H1 (cell line): ENCODE results near the gene INAVA. TPM values are rescaled to one million over a fixed set of nuclear protein-coding genes. Genes with fewer than 3 reads are reported as not detected.

Source experiments
- CTCF ChIA-PET: fragments of 300-600 bp; sonication (Branson Sonifier 250); formaldehyde crosslinking; loops from one replicate; lab custom pipeline; 2021; ENCODE audit not compliant: partially characterized antibody; lab: Charles Lee
- POLR2A ChIA-PET: fragments of 300-600 bp; sonication (Branson Sonifier 250); formaldehyde crosslinking; loops from one replicate; lab custom pipeline; 2021; ENCODE audit warnings: inconsistent platforms; ENCODE audit not compliant: partially characterized antibody; lab: Charles Lee
- DNase-seq, 2 experiments: peaks; one replicate each; pipeline versions ENCODE4 v3.0.0 to v3.0.0-alpha.2; 2010 to 2022; ENCODE audit warnings: low spot score in 2 of 2, low read depth in 1 of 2, mixed read lengths in 1 of 2
- FAIRE-seq: peaks from 2 replicates; lab custom pipeline; 2011; peaks lifted over from hg19 to GRCh38; lab: Jason Lieb, UNC
- H2AFZ ChIP-seq: 2 replicates; pipeline ENCODE4 v1.8.1; 2012; ENCODE audit warnings: low read length, inconsistent platforms
- H2AK5ac ChIP-seq: 2 replicates; pipeline ENCODE4 v1.6.1; 2013; ENCODE audit warnings: low read depth, low read length
- H2BK120ac ChIP-seq: replicated peaks from 2 replicates; pipeline ENCODE3; 2013; ENCODE audit warnings: low read depth, low read length, inconsistent platforms
- H2BK12ac ChIP-seq: 2 replicates; pipeline ENCODE4 v1.6.1; 2013; ENCODE audit warnings: low read depth, low read length
- H2BK15ac ChIP-seq: 2 replicates; pipeline ENCODE4 v1.6.1; 2013; ENCODE audit warnings: low read length
- H2BK20ac ChIP-seq: 2 replicates; pipeline ENCODE4 v1.6.1; 2013; ENCODE audit warnings: low read length
- H2BK5ac ChIP-seq: 2 replicates; pipeline ENCODE4 v1.6.1; 2013; ENCODE audit warnings: low read depth, low read length
- H3K14ac ChIP-seq: 2 replicates; pipeline ENCODE4 v1.6.1; 2013; ENCODE audit warnings: inconsistent platforms; ENCODE audit not compliant: insufficient read length
- H3K18ac ChIP-seq: 2 replicates; pipeline ENCODE4 v1.6.1; 2013; ENCODE audit warnings: low read length; ENCODE audit errors: extremely low read depth
- H3K23ac ChIP-seq: 2 replicates; pipeline ENCODE4 v1.6.1; 2013; ENCODE audit warnings: inconsistent platforms; ENCODE audit not compliant: insufficient read length
- H3K23me2 ChIP-seq: 2 replicates; pipeline ENCODE4 v1.6.1; 2013; ENCODE audit warnings: low read depth, low read length
- H3K27ac ChIP-seq: 2 replicates; pipeline ENCODE4 v1.6.1; 2011; ENCODE audit warnings: low read depth, low read length, inconsistent platforms
- H3K27me3 ChIP-seq, 4 experiments: replicated peaks in 1 of 4; 1 replicate in 1 of 4; 2 replicates in 3 of 4; pipeline versions ENCODE4 v1.6.1 to v1.8.1; 2011 to 2013; ENCODE audit warnings: low read length in 3 of 4, mild to moderate bottlenecking in 3 of 4, inconsistent platforms in 2 of 4, mixed read lengths in 2 of 4, moderate library complexity in 1 of 4; ENCODE audit not compliant: control insufficient read depth in 3 of 4, insufficient read depth in 3 of 4; ENCODE audit errors: extremely low read depth in 1 of 4
- H3K36me3 ChIP-seq, 4 experiments: 2 replicates each; pipeline versions ENCODE4 v1.6.1 to v1.8.1; 2011 to 2013; ENCODE audit warnings: mild to moderate bottlenecking in 4 of 4, low read length in 3 of 4, moderate library complexity in 2 of 4, control low read depth in 1 of 4, inconsistent platforms in 1 of 4; ENCODE audit not compliant: insufficient read depth in 4 of 4, control insufficient read depth in 2 of 4
- H3K4ac ChIP-seq: replicated peaks from 2 replicates; pipeline ENCODE3; 2013; ENCODE audit warnings: low read length, low read depth, mixed read lengths, inconsistent platforms; ENCODE audit not compliant: insufficient read length
- H3K4me1 ChIP-seq, 4 experiments: replicated peaks in 1 of 4; 1 replicate in 1 of 4; 2 replicates in 3 of 4; pipeline versions ENCODE4 v1.6.1 to v1.8.1; 2011 to 2013; ENCODE audit warnings: low read length in 3 of 4, inconsistent platforms in 2 of 4, mixed read lengths in 1 of 4; ENCODE audit not compliant: insufficient read depth in 4 of 4, control insufficient read depth in 3 of 4
- H3K4me2 ChIP-seq, 2 experiments: 2 replicates each; pipeline versions ENCODE4 v1.6.1 to v1.8.1; 2011 to 2013; ENCODE audit warnings: low read depth in 2 of 2, low read length in 2 of 2, control low read depth in 1 of 2, inconsistent platforms in 1 of 2, mild to moderate bottlenecking in 1 of 2; ENCODE audit not compliant: insufficient read depth in 1 of 2
- H3K4me3 ChIP-seq, 4 experiments: fragments of 200-600, 300-600 bp in 1 of 4; sonication (generic), shearing (Covaris generic), sonication (Bioruptor Twin) in 1 of 4; 2 replicates each; pipeline versions ENCODE4 v1.5.1 to v1.8.1; 2011 to 2016; ENCODE audit warnings: low read length in 4 of 4, low read depth in 3 of 4, control low read depth in 2 of 4, inconsistent platforms in 2 of 4, mild to moderate bottlenecking in 2 of 4, mixed read lengths in 1 of 4, moderate library complexity in 1 of 4; ENCODE audit not compliant: insufficient read depth in 2 of 4; ENCODE audit errors: extremely low read depth in 1 of 4
- H3K56ac ChIP-seq: replicated peaks from 2 replicates; pipeline ENCODE3; 2013; ENCODE audit warnings: low read depth, mild to moderate bottlenecking, mixed read lengths, low read length, inconsistent platforms; ENCODE audit not compliant: insufficient read length
- H3K79me1 ChIP-seq: 2 replicates; pipeline ENCODE4 v1.6.1; 2013; ENCODE audit warnings: low read depth, low read length, control low read depth
- H3K79me2 ChIP-seq, 2 experiments: 2 replicates each; pipeline versions ENCODE4 v1.6.1 to v1.8.1; 2012 to 2013; ENCODE audit warnings: low read length in 2 of 2, mild to moderate bottlenecking in 2 of 2, inconsistent platforms in 1 of 2; ENCODE audit not compliant: insufficient read depth in 2 of 2, control insufficient read depth in 1 of 2
- H3K9ac ChIP-seq, 4 experiments: replicated peaks in 1 of 4; 1 replicate in 1 of 4; 2 replicates in 3 of 4; pipeline versions ENCODE4 v1.6.1 to v1.8.1; 2011 to 2013; ENCODE audit warnings: low read depth in 3 of 4, low read length in 3 of 4, control low read depth in 2 of 4, mild to moderate bottlenecking in 2 of 4, moderate library complexity in 2 of 4, inconsistent platforms in 1 of 4; ENCODE audit errors: extremely low read depth in 1 of 4
- H3K9me3 ChIP-seq, 2 experiments: 2 replicates each; pipeline versions ENCODE4 v1.6.1 to v1.8.1; 2012 to 2013; ENCODE audit warnings: mild to moderate bottlenecking in 2 of 2, moderate library complexity in 2 of 2, control low read depth in 1 of 2, inconsistent platforms in 1 of 2, low read depth in 1 of 2, low read length in 1 of 2, mixed read lengths in 1 of 2; ENCODE audit not compliant: insufficient read depth in 2 of 2
- H4K20me1 ChIP-seq, 2 experiments: replicated peaks in 1 of 2; 2 replicates each; pipeline versions ENCODE3 to v1.8.1; 2011 to 2013; ENCODE audit warnings: inconsistent platforms in 2 of 2, low read length in 2 of 2, mild to moderate bottlenecking in 1 of 2; ENCODE audit not compliant: insufficient read depth in 2 of 2, control insufficient read depth in 1 of 2
- H4K5ac ChIP-seq: 2 replicates; pipeline ENCODE4 v1.6.1; 2013; ENCODE audit warnings: low read length, low read depth, mixed read lengths, inconsistent platforms; ENCODE audit not compliant: insufficient read length
- H4K8ac ChIP-seq: 2 replicates; pipeline ENCODE4 v1.8.0; 2013; ENCODE audit warnings: mild to moderate bottlenecking, moderate library complexity, low read length, inconsistent platforms; ENCODE audit not compliant: insufficient read depth; ENCODE audit errors: extremely low read depth
- H4K91ac ChIP-seq: replicated peaks from 2 replicates; pipeline ENCODE3; 2013; ENCODE audit warnings: low read length, mixed read lengths, inconsistent platforms; ENCODE audit not compliant: insufficient read length
- CHD1 ChIP-seq: IDR thresholded peaks from 2 replicates; pipeline ENCODE4 v1.6.1; 2012; ENCODE audit warnings: low read depth, low read length, improper control_type of control experiment
- EGR1 ChIP-seq: IDR thresholded peaks from 2 replicates; pipeline ENCODE4 v1.6.1; 2011; ENCODE audit warnings: low read depth, low read length, borderline replicate concordance
- EP300 ChIP-seq, 2 experiments: IDR thresholded peaks; 1 replicate in 1 of 2; 2 replicates in 1 of 2; pipeline ENCODE4 v1.6.1; 2011 to 2012; ENCODE audit warnings: low read depth in 2 of 2, low read length in 2 of 2, mild to moderate bottlenecking in 2 of 2, borderline replicate concordance in 1 of 2, inconsistent platforms in 1 of 2, moderate library complexity in 1 of 2
- NRF1 ChIP-seq: IDR thresholded peaks from 2 replicates; pipeline ENCODE4 v1.6.1; 2011; ENCODE audit warnings: mild to moderate bottlenecking, low read depth, low read length, improper control_type of control experiment
- RAD21 ChIP-seq, 2 experiments: IDR thresholded peaks in 1 of 2; conservative IDR thresholded peaks in 1 of 2; 2 replicates each; pipeline ENCODE4 v1.6.1; 2011; ENCODE audit warnings: low read depth in 2 of 2, low read length in 2 of 2, improper control_type of control experiment in 1 of 2, inconsistent platforms in 1 of 2, mild to moderate bottlenecking in 1 of 2, moderate library complexity in 1 of 2
- RBBP5 ChIP-seq: IDR thresholded peaks from 2 replicates; pipeline ENCODE4 v1.7.1; 2012; ENCODE audit warnings: low read depth, mild to moderate bottlenecking, inconsistent platforms, low read length, moderate library complexity, borderline replicate concordance
- WGBS, 2 experiments: shearing (Covaris generic) in 1 of 2; methylation state at CpG; one replicate each; pipeline versions ENCODE4 v1.1.6 to v1.1.7; 2013 to 2015; ENCODE audit warnings: low lambda C conversion rate in 2 of 2, mixed read lengths in 2 of 2, inconsistent platforms in 1 of 2, low coverage in 1 of 2, missing lambda C conversion rate in 1 of 2; ENCODE audit not compliant: insufficient replicate concordance in 2 of 2, insufficient coverage in 1 of 2, insufficient read length in 1 of 2; ENCODE audit errors: extremely low coverage in 1 of 2, missing lambda C conversion rate in 1 of 2; 5-methylcytosine and 5-hydroxymethylcytosine counted together
- polyA plus RNA-seq, 7 experiments: library from polyadenylated mRNA; depleted of rRNA in 3 of 7; stranded (reverse) in 5 of 7; unstranded in 2 of 7; fragments of >200 nt in 5 of 7; fragments of 200-250 nt in 2 of 7; gene quantifications; 1 replicate in 5 of 7; 2 replicates in 1 of 7; 4 replicates in 1 of 7; pipeline versions ENCODE4 v1.2.1 to v1.2.3, GENCODE V29; 2011 to 2013; ENCODE audit warnings: missing spikeins in 2 of 7, mixed read lengths in 2 of 7
- total RNA-seq: library from RNA; stranded (reverse); fragmentation: NEBNext Ultra II Directional; extraction: Animal tissue kit (Norgen Biotek cat#: 25700); gene quantifications from 2 replicates; pipeline ENCODE4 v1.2.1, GENCODE V29; 2021
- TF ChIP-seq, protein P1 (sequence below), 3 experiments: IDR thresholded peaks; 1 replicate in 2 of 3; 2 replicates in 1 of 3; pipeline versions ENCODE4 v1.5.1 to v1.6.1; 2011; ENCODE audit warnings: low read length in 3 of 3, mild to moderate bottlenecking in 3 of 3, inconsistent platforms in 2 of 3, low read depth in 1 of 3, moderate library complexity in 1 of 3; ENCODE audit not compliant: insufficient read depth in 1 of 3; ENCODE audit errors: control extremely low read depth in 1 of 3
- TF ChIP-seq, protein P2 (sequence below): IDR thresholded peaks from 2 replicates; pipeline ENCODE4 v1.6.1; 2012; ENCODE audit warnings: low read length, inconsistent platforms

The INAVA gene
- total and polyA plus RNA-seq, 2 of the 8 experiments (the other 6 are each of a cell fraction or from before 2014, with no cell fraction given), result 46.8 to 49.3 TPM

DNA sequence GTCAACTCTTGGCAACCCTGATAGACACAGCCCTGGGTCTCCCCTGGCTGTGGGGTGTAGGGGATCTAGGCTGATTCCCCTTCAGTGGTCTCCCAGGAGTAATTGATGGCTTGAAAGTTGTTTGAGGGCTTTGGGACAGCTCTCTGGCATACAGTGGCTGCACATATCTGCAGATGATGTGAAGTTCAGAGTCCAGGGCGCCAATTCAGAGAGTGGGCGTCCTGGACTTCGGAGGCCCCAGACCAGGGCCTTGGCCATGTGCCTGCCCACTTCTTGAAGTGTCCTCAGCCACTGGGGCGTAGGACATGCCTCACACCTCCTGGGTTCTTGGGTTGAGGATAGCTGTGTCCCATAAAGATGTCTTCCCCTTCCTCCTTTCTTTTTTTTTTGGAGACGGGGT lies 2.6 kb downstream of the INAVA start:
- Histone ChIP-seq H2BK20ac (no peak overlapping the region), H3K18ac (no peak overlapping the region), H3K56ac (no peak overlapping the region), H3K4me1 (peaks cover 13 to 39% (median 30%) of the 10 kb centered on the region in 4 experiments), H4K5ac (no peak overlapping the region), H2BK15ac (no peak overlapping the region; the same call in 1 of the 2 replicates), H4K8ac (no peak overlapping the region; the same call in 1 of the 2 replicates), H3K9ac (no peak overlapping the region), H2BK120ac (no peak overlapping the region), H3K23ac (no peak overlapping the region), H3K4me3 (no peak overlapping the region), H3K79me1 (peaks cover 25% of the 10 kb centered on the region), H3K14ac (no peak overlapping the region), H2AFZ (no peak overlapping the region), H3K79me2 (peaks cover 3 to 56% of the 10 kb centered on the region in 2 experiments), H3K4me2 (no peak overlapping the region), H3K36me3 (peaks cover 7 to 44% (median 28%) of the 10 kb centered on the region in 4 experiments; a peak in 7 of 8 replicates), H2BK5ac (peak overlapping the region; percentile 52; the same call in 1 of the 2 replicates), H3K9me3 (no peaks in the 10 kb centered on the region), H4K91ac (no peak overlapping the region), H2AK5ac (no peak overlapping the region), H3K27ac (no peak overlapping the region), H3K23me2 (peaks cover 2% of the 10 kb centered on the region), H3K27me3 (no peaks in the 10 kb centered on the region), H4K20me1 (peaks cover 9 to 17% of the 10 kb centered on the region in 2 experiments), H3K4ac (no peak overlapping the region), H2BK12ac (no peak overlapping the region)
- 81% methylated on average over 5 of the region's 5 CpGs; no CpG with 5 or more reads in 1 of the 2 experiments for WGBS, 2 experiments
- POLR2A ChIA-PET, result interaction anchor here (0.8 to 11.2 kb wide), 6 partner anchors 9 to 35 kb away, joined by 3 to 208 read pairs (median 4); no protein-coding TSS in a partner anchor
- DNase-seq (no peak), FAIRE-seq (no peak)
- CTCF ChIA-PET, result interaction anchor here (0.9 to 2.4 kb wide), 4 partner anchors 11 to 19 kb away, joined by 3 to 11 read pairs (median 6); no protein-coding TSS in a partner anchor
- TF ChIP-seq, protein P1, sequence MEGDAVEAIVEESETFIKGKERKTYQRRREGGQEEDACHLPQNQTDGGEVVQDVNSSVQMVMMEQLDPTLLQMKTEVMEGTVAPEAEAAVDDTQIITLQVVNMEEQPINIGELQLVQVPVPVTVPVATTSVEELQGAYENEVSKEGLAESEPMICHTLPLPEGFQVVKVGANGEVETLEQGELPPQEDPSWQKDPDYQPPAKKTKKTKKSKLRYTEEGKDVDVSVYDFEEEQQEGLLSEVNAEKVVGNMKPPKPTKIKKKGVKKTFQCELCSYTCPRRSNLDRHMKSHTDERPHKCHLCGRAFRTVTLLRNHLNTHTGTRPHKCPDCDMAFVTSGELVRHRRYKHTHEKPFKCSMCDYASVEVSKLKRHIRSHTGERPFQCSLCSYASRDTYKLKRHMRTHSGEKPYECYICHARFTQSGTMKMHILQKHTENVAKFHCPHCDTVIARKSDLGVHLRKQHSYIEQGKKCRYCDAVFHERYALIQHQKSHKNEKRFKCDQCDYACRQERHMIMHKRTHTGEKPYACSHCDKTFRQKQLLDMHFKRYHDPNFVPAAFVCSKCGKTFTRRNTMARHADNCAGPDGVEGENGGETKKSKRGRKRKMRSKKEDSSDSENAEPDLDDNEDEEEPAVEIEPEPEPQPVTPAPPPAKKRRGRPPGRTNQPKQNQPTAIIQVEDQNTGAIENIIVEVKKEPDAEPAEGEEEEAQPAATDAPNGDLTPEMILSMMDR (IDR thresholded peaks at IDR 0.05; ENCODE audit: control extremely low read depth in 1 of 3, insufficient read depth in 1 of 3, low read depth in 1 of 3, low read length in 3 of 3), result no peak
- TF ChIP-seq NRF1 (no peak), RAD21 (IDR thresholded peaks at IDR 0.05 in 1 of 2, conservative IDR thresholded peaks at IDR 0.05 in 1 of 2; ENCODE audit: low read depth in 2 of 2, low read length in 2 of 2) (no peak), EGR1 (no peak), RBBP5 (no peak), EP300 (IDR thresholded peaks at IDR 0.05; ENCODE audit: borderline replicate concordance in 1 of 2, low read depth in 2 of 2, low read length in 2 of 2) (no peak), CHD1 (no peak)
- TF ChIP-seq, protein P2, sequence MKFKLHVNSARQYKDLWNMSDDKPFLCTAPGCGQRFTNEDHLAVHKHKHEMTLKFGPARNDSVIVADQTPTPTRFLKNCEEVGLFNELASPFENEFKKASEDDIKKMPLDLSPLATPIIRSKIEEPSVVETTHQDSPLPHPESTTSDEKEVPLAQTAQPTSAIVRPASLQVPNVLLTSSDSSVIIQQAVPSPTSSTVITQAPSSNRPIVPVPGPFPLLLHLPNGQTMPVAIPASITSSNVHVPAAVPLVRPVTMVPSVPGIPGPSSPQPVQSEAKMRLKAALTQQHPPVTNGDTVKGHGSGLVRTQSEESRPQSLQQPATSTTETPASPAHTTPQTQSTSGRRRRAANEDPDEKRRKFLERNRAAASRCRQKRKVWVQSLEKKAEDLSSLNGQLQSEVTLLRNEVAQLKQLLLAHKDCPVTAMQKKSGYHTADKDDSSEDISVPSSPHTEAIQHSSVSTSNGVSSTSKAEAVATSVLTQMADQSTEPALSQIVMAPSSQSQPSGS, result no peak
